ENCODE measurements around the gene CHRND. TPM values are rescaled to one million over a fixed set of nuclear protein-coding genes. Genes with fewer than 3 reads are reported as not detected.

Gene CHRND
- total and polyA plus RNA-seq, 2 of the 4 experiments (the other 2 are of a cell fraction): not detected

DNA sequence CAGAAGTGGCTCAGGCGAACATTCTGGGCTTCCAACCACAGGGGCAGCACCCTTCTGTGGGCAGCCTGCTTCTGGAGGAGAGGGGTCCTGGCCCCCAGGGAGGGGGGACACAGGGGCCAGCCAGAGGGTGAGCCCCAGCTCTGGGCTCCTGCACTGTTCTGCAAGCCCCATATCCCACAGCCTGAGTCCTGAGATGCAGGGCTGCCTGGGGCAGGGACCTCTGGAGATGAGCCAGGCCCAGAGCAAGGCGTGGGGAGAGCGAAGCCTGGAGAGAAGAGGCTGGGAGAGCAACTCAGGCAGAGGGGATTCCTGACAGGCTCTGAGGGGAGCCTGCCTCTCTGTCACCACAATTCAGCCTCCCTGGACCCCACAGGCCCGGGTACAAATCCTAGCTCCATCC, 19.3 kb upstream of the CHRND start:
- Histone ChIP-seq H3K4me2 (ENCODE audit: low read depth, low read length) (no peak overlapping the region), H4K5ac (ENCODE audit: low read depth, low read length) (no peak overlapping the region), H3K56ac (ENCODE audit: extremely low read depth, insufficient read depth, low read length) (no peak overlapping the region), H3K9ac (ENCODE audit: low read depth, low read length) (no peak overlapping the region), H3K36me3 (ENCODE audit: control insufficient read depth, insufficient read depth, low read length) (no peaks in the 10 kb centered on the region), H3K14ac (replicated peaks; ENCODE audit: low read depth, low read length) (no peak overlapping the region), H3K23ac (ENCODE audit: low read depth, low read length) (no peak overlapping the region), H3K4me1 (ENCODE audit: control insufficient read depth, insufficient read depth, low read length) (no peaks in the 10 kb centered on the region), H4K8ac (ENCODE audit: low read depth in 2 of 2, low read length in 2 of 2) (no peak overlapping the region), H3K27me3 (ENCODE audit: control insufficient read depth, insufficient read depth, low read length) (peaks cover 56% of the 10 kb centered on the region), H3K27ac (ENCODE audit: insufficient read depth, low read length) (no peak overlapping the region), H2AFZ (replicated peaks; ENCODE audit: low read length, poor library complexity) (no peak overlapping the region), H4K91ac (ENCODE audit: insufficient read depth, low read depth, low read length) (no peak overlapping the region), H2AK5ac (ENCODE audit: low read depth, low read length) (no peak overlapping the region), H3K9me1 (ENCODE audit: insufficient read depth, low read length) (no peaks in the 10 kb centered on the region), H3K4me3 (ENCODE audit: insufficient read depth, low read depth, low read length) (no peak overlapping the region), H3K79me1 (ENCODE audit: low read depth in 1 of 2, low read length in 2 of 2) (no peaks in the 10 kb centered on the region), H2BK120ac (ENCODE audit: low read depth, low read length) (no peak overlapping the region), H3K18ac (ENCODE audit: low read depth, low read length) (no peak overlapping the region), H2AK9ac (replicated peaks; ENCODE audit: low read depth, low read length, poor library complexity) (no peak overlapping the region), H2BK15ac (ENCODE audit: low read depth, low read length) (no peak overlapping the region), H4K20me1 (ENCODE audit: insufficient read depth, low read length) (no peaks in the 10 kb centered on the region), H3K9me3 (ENCODE audit: control insufficient read depth, insufficient read depth, low read length) (no peaks in the 10 kb centered on the region), H2BK5ac (ENCODE audit: low read depth, low read length, poor library complexity, severe bottlenecking) (no peak overlapping the region), H3K4ac (ENCODE audit: low read depth, low read length) (no peak overlapping the region), H2BK20ac (ENCODE audit: low read depth, low read length) (no peak overlapping the region)
- TF ChIP-seq MXI1 (IDR thresholded peaks at IDR 0.05; ENCODE audit: borderline replicate concordance, low read depth, low read length) (no peak), CEBPB (IDR thresholded peaks at IDR 0.05; ENCODE audit: low read depth, low read length) (no peak), SMC3 (IDR thresholded peaks at IDR 0.05; ENCODE audit: low read depth, low read length) (no peak), NFE2L2 (IDR thresholded peaks at IDR 0.05; ENCODE audit: low read depth, low read length) (no peak), MAFK (IDR thresholded peaks at IDR 0.05; ENCODE audit: low read depth, low read length) (no peak), RAD21 (IDR thresholded peaks at IDR 0.05; ENCODE audit: low read length) (no peak), MAZ (IDR thresholded peaks at IDR 0.05; ENCODE audit: borderline replicate concordance, low read depth, low read length) (no peak), USF2 (IDR thresholded peaks at IDR 0.05; ENCODE audit: low read depth, low read length) (no peak), RFX5 (IDR thresholded peaks at IDR 0.05; ENCODE audit: low read depth, low read length) (no peak), RCOR1 (IDR thresholded peaks at IDR 0.05; ENCODE audit: insufficient replicate concordance, low read length) (no peak)
- TF ChIP-seq, protein P1, sequence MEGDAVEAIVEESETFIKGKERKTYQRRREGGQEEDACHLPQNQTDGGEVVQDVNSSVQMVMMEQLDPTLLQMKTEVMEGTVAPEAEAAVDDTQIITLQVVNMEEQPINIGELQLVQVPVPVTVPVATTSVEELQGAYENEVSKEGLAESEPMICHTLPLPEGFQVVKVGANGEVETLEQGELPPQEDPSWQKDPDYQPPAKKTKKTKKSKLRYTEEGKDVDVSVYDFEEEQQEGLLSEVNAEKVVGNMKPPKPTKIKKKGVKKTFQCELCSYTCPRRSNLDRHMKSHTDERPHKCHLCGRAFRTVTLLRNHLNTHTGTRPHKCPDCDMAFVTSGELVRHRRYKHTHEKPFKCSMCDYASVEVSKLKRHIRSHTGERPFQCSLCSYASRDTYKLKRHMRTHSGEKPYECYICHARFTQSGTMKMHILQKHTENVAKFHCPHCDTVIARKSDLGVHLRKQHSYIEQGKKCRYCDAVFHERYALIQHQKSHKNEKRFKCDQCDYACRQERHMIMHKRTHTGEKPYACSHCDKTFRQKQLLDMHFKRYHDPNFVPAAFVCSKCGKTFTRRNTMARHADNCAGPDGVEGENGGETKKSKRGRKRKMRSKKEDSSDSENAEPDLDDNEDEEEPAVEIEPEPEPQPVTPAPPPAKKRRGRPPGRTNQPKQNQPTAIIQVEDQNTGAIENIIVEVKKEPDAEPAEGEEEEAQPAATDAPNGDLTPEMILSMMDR (conservative IDR thresholded peaks at IDR 0.05; ENCODE audit: low read depth, low read length): no peak
- TF ChIP-seq, protein P2, sequence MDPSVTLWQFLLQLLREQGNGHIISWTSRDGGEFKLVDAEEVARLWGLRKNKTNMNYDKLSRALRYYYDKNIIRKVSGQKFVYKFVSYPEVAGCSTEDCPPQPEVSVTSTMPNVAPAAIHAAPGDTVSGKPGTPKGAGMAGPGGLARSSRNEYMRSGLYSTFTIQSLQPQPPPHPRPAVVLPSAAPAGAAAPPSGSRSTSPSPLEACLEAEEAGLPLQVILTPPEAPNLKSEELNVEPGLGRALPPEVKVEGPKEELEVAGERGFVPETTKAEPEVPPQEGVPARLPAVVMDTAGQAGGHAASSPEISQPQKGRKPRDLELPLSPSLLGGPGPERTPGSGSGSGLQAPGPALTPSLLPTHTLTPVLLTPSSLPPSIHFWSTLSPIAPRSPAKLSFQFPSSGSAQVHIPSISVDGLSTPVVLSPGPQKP (IDR thresholded peaks at IDR 0.05; ENCODE audit: borderline replicate concordance, low read depth, low read length): no peak
- WGBS, 2 experiments (ENCODE audit: extremely low coverage in 2 of 2, insufficient read length in 1 of 2): no CpG with 5 or more reads among the region's 4 CpGs
- DNase-seq (no peak), ATAC-seq (ENCODE audit: low read depth) (no peak)
- in situ Hi-C loops (cut with MboI; ENCODE audit: low sequenced_read_pairs): no loop called here
- intact Hi-C loops (cut with micrococcal nuclease): loop anchor here (10.0 kb wide), 1 partner anchor 602 kb away; no protein-coding TSS in a partner anchor
- dilution Hi-C loops (cut with HindIII; ENCODE audit: low sequenced_read_pairs, unreplicated experiment): no loop called here
- ChIA-PET CTCF (no interaction called here), POLR2A (ENCODE audit: unreplicated experiment) (no interaction called here)
- no TSS peak for BruUV-seq (replicated peaks)
